Activated T-cell treated with anti-CD3 and anti-CD28 coated beads, Interleukin-2, amount 50 U/mL, for 48 hours (primary cell): ENCODE results near the gene F11R.
A peak's percentile ranks its signal among the peaks of the same experiment; 100 is the strongest.
"Not testable (repeated sequence)": the region's sequence is repeated elsewhere in the genome, so short reads cannot be mapped to it uniquely, and the experiment has no call there.

Experiments used
- DNase-seq, 2 experiments: peaks; one replicate each; pipeline ENCODE4 v3.0.0-alpha.2; 2020

The F11R gene

GRCh38 chr1:161039546-161039945 lies 18.6 kb upstream of the F11R start:
- no peak for DNase-seq

GRCh38 chr1:161039154-161039545 lies 18.2 kb upstream of the F11R start:
- DNase-seq = no peak

- DNase-seq = peak; percentile 87 to 90
Measured at GRCh38 chr1:161038523-161039153, 17.7 kb upstream of the F11R start, which contains the start of gene TSTD1. Gene TSTD1 (minus strand): TSS chr1:161038964. CDS start chr1:161038889, 75 bp downstream.

- DNase-seq = no peak
Measured at GRCh38 chr1:161037661-161038522, 16.9 kb upstream of the F11R start.

GRCh38 chr1:161033751-161034150 lies 12.8 kb upstream of the F11R start:
- DNase-seq = no peak

- DNase-seq = no peak
Measured at GRCh38 chr1:161032409-161032808, 11.5 kb upstream of the F11R start.

GRCh38 chr1:161031874-161032273 lies 10.9 kb upstream of the F11R start:
- DNase-seq = no peak

- not testable (repeated sequence) for DNase-seq
Measured at GRCh38 chr1:161029466-161029865, 8.5 kb upstream of the F11R start.

- not testable (repeated sequence) for DNase-seq
Measured at GRCh38 chr1:161026954-161027353, 6.0 kb upstream of the F11R start.

GRCh38 chr1:161022432-161022831 lies 1.5 kb upstream of the F11R start:
- not testable (repeated sequence) for DNase-seq

- no peak for DNase-seq
Measured at GRCh38 chr1:161021970-161022353, 1.0 kb upstream of the F11R start.

GRCh38 chr1:161021165-161021969 lies 415 bp upstream of the F11R start:
- peak; percentile 81 to 89 for DNase-seq

- no peak for DNase-seq
Measured at GRCh38 chr1:161019751-161020495, 1.0 kb downstream of the F11R start.

GRCh38 chr1:161019111-161019660 lies 1.8 kb downstream of the F11R start:
- DNase-seq = not testable (repeated sequence)

GRCh38 chr1:161018631-161018930 lies 2.4 kb downstream of the F11R start:
- DNase-seq = no peak

GRCh38 chr1:161017756-161018630 lies 3.0 kb downstream of the F11R start:
- DNase-seq = no peak

- not testable (repeated sequence) for DNase-seq
Measured at GRCh38 chr1:161017181-161017580, 3.8 kb downstream of the F11R start.

- not testable (repeated sequence) for DNase-seq
Measured at GRCh38 chr1:161016683-161017082, 4.3 kb downstream of the F11R start.

- DNase-seq = peak; percentile 75 to 81
Measured at GRCh38 chr1:161013488-161014230, 7.3 kb downstream of the F11R start.

- DNase-seq = no peak
Measured at GRCh38 chr1:161013131-161013487, 7.8 kb downstream of the F11R start.

GRCh38 chr1:161012420-161012819 lies 8.5 kb downstream of the F11R start:
- DNase-seq = no peak
